HFF-Myc (cell line): ENCODE results near the gene NR5A1.

Experiments used
- DNase-seq: peaks from one replicate; pipeline ENCODE4 v3.0.0-alpha.2; 2011; ENCODE audit warnings: low read depth; ENCODE audit errors: extremely low read depth
- H3K4me3 ChIP-seq: replicated peaks from 2 replicates; pipeline ENCODE4 v1.5.1; 2011; ENCODE audit warnings: low read depth, mild to moderate bottlenecking, control low read depth, low read length
- TF ChIP-seq, protein P1 (sequence below): IDR thresholded peaks from 2 replicates; pipeline ENCODE4 v1.5.1; 2012; ENCODE audit warnings: mild to moderate bottlenecking, low read depth, low read length, control low read depth; ENCODE audit errors: missing control alignments

NR5A1 gene

DNA sequence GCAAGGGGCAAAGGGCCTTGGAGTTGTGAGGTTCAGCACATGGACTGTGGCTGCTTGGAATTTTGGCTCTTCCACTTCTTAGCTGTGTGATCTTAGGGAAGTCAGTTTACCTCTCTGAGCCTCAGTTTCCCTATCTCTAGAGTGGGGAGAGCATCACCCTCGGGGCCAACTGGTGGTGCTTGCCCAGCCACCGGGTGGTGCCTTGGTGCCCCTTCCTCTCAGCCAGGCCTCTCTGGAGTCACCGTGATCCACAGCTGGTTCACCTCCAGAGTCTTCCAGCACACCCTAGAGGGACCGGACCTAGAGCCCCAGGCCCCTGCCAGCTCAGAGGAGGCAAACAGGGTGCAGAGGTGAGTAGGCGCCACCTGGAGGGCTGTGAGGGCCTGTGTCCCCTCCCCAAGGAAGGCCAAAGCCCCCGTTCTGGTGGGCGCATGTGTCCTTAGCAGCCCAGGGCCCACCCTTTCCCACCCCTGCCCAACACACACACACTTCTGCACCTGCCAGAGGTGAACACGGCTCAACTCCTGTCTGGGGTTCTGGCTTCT lies 49.2 kb downstream of the NR5A1 start:
- H3K4me3 ChIP-seq = no peak overlapping the region
- TF ChIP-seq, protein P1, sequence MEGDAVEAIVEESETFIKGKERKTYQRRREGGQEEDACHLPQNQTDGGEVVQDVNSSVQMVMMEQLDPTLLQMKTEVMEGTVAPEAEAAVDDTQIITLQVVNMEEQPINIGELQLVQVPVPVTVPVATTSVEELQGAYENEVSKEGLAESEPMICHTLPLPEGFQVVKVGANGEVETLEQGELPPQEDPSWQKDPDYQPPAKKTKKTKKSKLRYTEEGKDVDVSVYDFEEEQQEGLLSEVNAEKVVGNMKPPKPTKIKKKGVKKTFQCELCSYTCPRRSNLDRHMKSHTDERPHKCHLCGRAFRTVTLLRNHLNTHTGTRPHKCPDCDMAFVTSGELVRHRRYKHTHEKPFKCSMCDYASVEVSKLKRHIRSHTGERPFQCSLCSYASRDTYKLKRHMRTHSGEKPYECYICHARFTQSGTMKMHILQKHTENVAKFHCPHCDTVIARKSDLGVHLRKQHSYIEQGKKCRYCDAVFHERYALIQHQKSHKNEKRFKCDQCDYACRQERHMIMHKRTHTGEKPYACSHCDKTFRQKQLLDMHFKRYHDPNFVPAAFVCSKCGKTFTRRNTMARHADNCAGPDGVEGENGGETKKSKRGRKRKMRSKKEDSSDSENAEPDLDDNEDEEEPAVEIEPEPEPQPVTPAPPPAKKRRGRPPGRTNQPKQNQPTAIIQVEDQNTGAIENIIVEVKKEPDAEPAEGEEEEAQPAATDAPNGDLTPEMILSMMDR = no peak
- no peak for DNase-seq

DNA sequence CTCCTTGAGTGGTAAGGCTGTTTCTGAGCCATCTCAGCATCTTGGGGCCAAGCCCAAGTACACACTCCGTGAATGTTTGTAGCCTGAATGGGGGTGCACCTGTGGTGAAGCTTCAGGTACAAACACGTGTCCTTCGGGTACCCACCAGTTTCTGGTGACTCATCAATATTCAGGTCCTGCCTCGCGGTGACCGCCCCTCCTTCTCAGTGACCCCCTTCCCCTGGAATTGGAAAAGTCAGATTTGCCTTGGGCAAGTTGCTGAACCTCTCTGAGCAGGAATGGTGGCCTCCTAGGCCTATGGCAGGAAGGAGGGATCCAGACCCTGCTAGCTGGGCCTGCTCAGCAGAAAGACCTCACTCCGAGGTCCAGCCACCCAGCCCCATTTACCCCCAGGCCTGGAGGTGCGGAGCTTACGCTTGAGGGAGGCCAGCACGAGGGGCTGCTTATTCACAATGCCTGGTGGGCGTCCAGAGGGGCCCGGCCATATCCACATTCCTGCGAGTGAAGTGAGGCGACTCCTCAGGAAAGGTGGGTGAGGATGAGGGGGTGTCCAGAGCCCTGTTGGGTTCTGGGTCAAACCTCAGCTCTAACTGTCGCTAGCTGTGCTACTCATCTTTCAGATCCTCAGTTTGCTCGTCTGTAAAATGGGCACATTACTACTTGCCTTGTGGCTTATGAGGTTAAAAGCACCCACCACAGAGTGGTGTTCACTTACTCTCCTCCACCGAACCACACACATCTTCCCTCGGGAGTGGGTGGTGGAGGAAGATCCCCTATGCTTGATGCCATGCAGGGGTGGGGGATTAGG lies 49.9 kb downstream of the NR5A1 start:
- H3K4me3 ChIP-seq = no peak overlapping the region
- TF ChIP-seq, protein P1 = no peak
- DNase-seq = no peak

DNA sequence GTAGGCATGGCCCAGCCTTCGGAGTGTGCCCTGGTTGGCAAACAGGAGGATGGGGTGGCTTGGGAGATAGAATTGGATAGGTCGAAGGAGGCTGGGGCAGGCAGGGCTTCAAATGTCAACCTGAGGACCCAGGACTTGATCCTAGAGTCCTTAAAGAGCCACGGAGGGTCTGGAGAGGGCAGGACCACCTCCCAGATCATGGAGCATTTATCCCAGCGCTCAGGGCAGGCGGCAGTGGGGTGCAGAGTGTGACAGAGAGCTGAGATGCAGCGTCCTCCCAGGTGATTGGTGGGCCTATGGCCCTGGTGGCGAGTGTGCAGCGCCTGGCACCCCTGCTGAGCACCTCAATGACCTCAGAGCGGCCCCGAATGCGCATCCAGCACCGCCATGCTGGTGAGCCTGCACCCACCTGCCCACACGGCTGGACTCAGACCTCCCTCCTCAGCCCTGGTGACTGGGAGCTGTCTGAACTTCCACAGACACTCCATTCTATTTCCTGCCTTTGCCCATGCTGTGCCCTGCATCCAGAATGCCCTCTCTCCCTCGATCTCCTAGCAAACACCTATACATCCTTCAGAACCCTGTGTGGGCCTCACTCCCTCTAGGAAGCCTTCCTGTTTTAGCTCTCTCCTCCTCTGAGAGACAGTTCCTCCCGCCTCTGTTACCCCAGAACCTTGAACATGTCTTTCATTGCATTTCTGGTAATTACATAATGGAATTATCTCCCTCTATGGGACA lies 50.7 kb downstream of the NR5A1 start:
- DNase-seq = no peak
- no peak overlapping the region for H3K4me3 ChIP-seq
- TF ChIP-seq, protein P1 = no peak

DNA sequence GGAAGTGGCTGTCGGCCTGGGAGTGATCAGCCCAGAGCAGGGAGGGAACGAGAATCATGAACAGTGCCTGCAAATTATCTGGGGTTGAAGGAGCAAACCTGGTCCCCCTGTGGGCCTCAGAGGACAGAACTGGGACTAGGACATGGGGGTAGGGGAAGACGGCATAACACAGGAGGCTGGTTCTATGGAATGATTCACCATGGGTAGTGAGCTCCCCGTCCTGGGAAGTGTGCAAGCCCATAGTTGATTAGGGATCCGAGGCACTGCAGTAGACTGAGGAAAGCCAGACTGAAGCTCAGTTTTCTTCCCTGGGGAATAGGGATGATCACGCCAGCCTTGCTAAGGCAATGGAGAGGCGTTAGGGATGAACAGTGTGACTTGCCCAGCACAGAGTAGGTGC lies 51.4 kb downstream of the NR5A1 start:
- no peak overlapping the region for H3K4me3 ChIP-seq
- TF ChIP-seq, protein P1 = no peak

DNA sequence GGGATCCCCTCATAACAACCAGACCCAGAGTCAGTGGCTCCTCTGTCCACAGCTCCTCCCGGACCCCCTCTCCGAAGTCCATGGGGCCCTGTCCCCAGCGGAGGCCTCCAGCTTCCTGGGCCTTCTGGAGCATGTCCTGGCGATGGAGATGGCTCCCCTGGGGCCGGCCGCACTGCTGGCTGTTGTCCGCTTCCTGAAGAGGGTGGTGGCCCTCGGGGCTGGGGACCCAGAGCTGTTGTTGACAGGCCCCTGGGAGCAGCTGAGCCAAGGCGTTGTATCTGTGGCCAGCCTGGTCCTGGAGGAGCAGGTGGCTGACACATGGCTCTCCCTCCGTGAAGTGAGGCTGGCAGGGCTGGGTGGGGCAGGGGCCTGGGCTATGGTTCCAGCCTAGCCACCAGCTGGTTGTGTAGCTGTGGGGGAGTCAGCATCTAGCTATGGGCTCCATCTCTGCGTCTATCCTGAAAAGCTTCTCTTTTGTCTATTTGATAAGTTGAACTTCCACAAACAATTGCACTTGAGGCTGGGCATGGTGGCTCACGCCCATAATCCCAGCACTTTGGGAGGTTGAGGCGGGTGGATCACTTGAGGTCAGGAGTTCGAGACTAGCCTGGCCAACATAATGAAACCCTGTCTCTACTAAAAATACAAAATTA lies 52.3 kb downstream of the NR5A1 start:
- TF ChIP-seq, protein P1 = no peak
- no peak overlapping the region for H3K4me3 ChIP-seq
- DNase-seq = no peak

More for the DNA sequence above, 51.4 kb downstream of the NR5A1 start:
- DNase-seq = no peak

DNA sequence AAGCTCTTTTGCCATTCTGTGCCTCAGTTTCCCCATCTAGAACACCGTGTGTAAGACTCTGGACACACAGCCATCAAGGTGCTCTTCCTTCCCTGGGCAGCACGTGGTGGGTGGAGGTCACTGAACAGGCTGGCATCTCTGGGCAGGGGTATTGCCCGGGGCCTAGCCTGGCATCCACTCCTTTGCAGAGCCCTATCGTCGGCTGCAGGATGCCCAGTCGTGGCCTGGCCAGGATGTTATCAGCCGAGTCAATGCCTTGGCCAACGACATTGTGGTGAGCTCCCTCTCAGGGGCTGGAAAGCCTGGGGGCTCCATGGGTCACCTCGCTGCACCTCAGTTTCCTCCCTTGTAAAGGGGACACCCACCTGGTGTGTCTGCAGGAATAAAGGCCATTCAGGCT lies 52.9 kb downstream of the NR5A1 start:
- no peak for DNase-seq
- TF ChIP-seq, protein P1 = no peak
- no peak overlapping the region for H3K4me3 ChIP-seq
